HG03066 (cell line): ENCODE results near the gene KANK2.
"Not testable (repeated sequence)": the region's sequence is repeated elsewhere in the genome, so short reads cannot be mapped to it uniquely, and the experiment has no call there.

Experiments used
- ATAC-seq: cut with Tn5 transposase; IDR thresholded peaks from one replicate; pipeline ENCODE4 v1.9.1; 2021; ENCODE audit warnings: low read depth; ENCODE audit not compliant: unreplicated experiment

KANK2 gene

GRCh38 chr19:11142528-11143171 is 54.7 kb downstream of the KANK2 start:
- no peak for ATAC-seq

DNA sequence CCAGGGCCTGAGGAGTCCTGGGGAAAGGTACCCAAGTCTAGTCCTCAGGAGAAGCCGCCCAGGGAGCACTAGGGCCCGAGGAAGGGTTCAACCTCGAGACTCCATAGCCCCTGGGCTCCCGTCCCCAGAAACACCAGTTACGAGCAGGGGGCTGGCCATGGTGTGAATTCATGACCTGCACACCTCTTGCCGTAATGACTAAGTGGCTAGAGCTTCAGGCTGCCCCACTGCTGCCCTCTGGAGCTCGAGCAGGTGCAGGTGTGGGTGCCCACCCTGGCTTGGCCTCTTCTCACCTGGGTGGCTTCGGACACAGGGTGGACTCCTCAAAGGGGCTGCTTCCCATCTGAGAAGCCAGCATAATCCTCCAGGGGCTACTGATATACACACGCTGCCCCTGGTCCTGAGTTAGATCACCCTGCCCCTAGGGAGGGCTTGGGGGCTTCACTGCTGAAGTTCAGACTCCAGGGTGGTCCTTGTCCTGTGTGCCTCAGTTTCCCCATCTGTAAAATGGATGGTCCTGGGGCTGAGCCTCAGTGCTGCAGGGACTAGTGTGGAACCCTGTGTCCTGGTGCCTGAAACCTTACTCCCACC is 55.3 kb downstream of the KANK2 start:
- ATAC-seq: no peak

GRCh38 chr19:11140896-11141295 is 56.4 kb downstream of the KANK2 start:
- no peak for ATAC-seq

- not testable (repeated sequence) for ATAC-seq
These were observed 57.3 kb downstream of the KANK2 start for GRCh38 chr19:11140023-11140538.

DNA sequence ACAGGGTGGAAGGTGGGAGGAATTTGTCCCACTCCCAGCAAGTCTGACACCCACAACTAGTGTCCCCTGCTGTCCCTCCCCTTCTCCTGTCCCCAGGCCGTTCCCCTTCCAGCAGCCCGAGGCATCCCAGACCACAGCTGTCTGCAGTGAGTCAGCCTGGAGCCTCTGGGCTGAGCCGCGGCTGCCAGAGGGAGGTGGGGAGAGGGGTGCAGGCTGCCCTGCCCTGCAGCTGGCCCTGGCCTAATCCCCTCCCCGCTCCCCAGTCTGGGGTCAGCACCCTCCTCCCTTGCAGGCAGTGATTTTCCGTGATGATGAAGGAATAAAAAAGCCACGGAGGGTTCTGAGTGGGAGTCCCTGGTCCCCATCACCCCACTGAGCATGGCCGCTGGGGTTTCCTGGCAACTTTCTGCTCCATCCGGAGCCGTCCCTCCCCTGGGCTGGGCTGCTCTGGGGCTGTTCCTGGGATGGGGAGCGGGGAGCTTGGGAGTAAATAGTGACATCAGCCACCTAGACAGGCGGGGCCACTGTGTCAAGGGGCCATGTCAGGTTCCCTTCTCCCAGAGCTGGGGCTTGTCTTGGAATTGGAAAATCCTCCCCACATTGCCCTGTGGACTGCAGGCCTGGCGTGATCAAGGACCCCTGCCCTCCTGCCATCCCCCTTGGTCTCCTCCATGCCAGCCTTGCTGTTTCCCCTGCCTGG is 58.6 kb downstream of the KANK2 start:
- ATAC-seq: no peak

GRCh38 chr19:11137542-11138384 is 59.6 kb downstream of the KANK2 start:
- ATAC-seq: no peak

DNA sequence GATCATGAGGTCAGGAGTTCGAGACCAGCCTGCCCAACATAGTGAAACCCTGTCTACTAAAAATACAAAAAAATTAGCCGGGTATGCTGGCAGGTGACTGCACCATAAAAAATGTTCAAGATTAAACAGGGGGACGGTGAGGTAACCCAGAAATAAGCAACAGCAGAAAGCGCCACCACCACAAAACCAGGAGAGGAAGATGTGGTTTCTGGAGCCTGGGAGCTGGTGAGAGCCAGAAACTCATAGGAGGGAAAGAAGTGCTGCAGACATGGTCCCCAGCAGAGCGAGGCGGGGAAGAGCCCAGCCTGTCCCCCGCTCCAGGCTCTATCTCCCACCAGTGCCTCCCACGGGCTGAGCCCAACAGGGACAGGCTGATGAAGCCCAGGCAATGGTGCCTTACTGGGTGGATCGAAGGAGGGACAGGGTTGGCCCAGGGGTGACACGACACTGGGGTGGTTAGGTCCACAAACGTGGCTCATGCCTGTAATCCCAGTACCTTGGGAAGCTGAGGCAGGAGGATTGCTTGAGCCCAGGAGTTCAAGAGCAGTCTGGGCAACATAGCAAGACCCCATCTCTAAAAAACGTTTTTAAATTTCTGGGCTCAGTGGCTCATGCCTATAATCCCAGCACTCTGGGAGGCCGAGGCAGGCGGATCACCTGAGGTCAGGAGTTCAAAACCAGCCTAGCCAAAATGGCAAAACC is 60.8 kb downstream of the KANK2 start:
- no peak for ATAC-seq

DNA sequence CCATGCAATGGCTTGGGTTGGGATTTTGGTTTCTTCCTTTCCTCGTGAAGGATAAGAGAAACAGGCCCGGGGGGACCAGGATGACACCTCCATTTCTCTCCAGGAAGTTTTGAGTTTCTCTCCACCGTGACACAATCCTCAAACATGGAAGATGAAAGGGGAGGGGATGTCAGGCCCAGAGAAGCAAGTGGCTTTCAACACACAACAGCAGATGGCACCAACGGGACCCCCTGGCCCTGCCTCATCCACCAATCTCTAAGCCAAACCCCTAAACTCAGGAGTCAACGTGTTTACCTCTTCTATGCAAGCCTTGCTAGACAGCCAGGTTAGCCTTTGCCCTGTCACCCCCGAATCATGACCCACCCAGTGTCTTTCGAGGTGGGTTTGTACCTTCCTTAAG is 65.9 kb downstream of the KANK2 start:
- no peak for ATAC-seq

DNA sequence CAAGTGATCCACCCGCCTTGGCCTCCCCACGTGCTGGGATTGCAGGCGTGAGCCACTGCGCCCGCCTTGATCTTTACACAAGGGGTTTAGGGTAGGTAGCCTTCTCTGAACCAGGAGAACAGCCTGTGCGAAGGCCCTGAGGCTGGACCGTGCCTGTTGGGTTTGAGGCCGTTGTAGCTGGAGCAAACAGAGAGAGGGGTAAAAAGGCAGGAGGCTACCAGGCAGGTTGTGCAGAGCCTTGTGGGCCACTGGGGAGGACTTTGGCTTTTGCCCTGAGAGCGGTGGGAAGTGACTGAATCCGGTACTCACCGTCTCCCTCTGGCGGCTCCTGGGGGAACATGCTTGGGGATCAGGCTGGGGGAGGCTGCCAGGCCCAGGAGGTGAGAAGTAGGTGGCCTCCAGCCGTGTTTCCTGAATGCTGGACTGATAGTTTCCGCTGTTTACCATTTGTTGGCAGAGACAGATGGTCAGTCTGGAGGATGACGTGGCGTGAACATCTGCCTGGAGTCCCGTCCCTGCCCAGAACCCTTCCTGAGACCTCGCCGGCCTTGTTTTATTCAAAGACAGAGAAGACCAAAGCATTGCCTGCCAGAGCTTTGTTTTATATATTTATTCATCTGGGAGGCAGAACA is 66.4 kb downstream of the KANK2 start:
- no peak for ATAC-seq

GRCh38 chr19:11127905-11128304 is 69.4 kb downstream of the KANK2 start:
- ATAC-seq: no peak

- no peak for ATAC-seq
These were observed 71.2 kb downstream of the KANK2 start for GRCh38 chr19:11125994-11126685.

GRCh38 chr19:11124157-11124556 is 73.2 kb downstream of the KANK2 start:
- ATAC-seq: not testable (repeated sequence)

DNA sequence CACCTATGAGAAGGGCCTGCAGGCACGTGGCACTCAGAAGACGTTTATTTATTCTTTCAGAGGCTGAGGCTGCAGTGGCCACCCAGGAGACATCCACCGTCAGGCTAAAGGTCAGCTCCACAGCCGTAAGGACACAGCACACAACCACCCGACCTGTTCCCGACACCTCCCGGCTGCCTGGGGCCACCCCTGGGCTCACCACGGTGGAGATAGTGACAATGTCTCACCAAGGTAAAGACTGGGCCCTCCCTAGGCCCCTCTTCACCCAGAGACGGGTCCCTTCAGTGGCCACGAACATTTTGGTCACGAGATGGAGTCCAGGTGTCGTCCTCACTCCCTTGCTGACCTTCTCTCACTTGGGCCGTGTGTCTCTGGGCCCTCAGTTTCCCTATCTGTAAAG is 74.2 kb downstream of the KANK2 start:
- ATAC-seq: no peak

- ATAC-seq: not testable (repeated sequence)
These were observed 75.4 kb downstream of the KANK2 start for GRCh38 chr19:11121963-11122362.

- no peak for ATAC-seq
These were observed 80.8 kb downstream of the KANK2 start for GRCh38 chr19:11116507-11116906.

DNA sequence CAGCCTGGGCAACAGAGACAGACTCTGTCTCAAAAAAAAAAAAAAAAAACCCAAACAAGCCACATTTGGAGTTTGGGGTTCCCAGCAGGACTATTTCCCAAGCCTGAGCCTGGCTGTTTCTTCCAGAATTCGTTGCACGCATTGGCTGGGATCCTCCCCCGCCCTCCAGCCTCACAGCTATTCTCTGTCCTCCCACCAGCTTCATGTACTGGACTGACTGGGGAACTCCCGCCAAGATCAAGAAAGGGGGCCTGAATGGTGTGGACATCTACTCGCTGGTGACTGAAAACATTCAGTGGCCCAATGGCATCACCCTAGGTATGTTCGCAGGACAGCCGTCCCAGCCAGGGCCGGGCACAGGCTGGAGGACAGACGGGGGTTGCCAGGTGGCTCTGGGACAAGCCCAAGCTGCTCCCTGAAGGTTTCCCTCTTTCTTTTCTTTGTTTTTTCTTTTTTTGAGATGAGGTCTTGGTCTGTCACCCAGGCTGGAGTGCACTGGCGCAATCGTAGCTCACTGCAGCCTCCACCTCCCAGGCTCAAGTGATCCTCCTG is 81.4 kb downstream of the KANK2 start:
- ATAC-seq: no peak

- no peak for ATAC-seq
These were observed 82.3 kb downstream of the KANK2 start for GRCh38 chr19:11115042-11115441.
